ENCODE measurements around the gene TBC1D5.
"Not testable (repeated sequence)": the region's sequence is repeated elsewhere in the genome, so short reads cannot be mapped to it uniquely, and the experiment has no call there.

TBC1D5 gene

DNA sequence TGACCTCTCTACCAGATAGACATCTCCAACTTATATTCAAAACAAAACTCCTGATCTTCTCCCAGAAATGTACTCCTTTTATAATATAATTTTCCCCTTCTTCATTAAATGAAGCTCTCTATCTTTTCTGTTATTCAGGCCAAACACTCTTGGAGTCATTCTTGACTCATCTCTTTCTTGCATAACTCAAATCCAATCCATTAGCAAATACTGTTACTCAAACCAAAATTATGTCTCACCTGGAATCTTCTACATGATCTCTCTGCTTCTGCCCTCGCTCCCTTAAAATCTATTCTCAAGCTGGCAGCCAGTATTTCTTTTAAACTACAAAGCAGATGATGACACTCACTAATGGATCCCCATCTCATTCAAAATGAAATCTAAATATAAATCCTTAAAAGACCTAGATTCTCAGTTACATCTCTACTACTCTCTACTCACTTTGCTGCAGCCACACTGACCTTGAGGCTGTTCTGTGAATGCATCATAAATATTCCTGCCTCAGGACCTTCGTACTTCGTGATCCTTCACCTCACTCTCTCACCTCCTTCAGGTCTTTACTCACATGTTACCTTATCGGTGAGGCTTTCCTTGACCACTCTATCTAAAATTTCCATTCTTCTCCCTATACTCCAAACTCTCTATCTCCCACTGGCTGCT, 160.9 kb downstream of the TBC1D5 start:
- no peak for DNase-seq

DNA sequence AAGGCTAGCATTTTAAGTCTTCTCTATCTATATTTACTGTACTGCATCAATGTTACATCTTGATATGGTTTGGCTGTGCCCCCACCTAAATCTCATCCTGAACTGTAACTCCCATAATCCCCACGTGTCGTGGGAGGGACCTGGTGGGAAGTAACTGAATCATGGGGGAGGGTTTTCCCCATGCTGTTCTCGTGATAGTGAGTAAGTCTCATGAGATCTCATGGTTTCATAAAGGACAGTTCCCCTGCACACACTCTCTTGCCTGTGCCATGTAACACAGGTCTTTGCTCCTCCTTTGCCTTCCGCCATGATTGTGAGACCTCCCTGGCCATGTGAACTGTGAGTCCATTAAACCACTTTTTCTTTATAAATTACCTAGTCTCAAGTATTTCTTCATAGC, 161.5 kb downstream of the TBC1D5 start:
- no peak for DNase-seq

DNA sequence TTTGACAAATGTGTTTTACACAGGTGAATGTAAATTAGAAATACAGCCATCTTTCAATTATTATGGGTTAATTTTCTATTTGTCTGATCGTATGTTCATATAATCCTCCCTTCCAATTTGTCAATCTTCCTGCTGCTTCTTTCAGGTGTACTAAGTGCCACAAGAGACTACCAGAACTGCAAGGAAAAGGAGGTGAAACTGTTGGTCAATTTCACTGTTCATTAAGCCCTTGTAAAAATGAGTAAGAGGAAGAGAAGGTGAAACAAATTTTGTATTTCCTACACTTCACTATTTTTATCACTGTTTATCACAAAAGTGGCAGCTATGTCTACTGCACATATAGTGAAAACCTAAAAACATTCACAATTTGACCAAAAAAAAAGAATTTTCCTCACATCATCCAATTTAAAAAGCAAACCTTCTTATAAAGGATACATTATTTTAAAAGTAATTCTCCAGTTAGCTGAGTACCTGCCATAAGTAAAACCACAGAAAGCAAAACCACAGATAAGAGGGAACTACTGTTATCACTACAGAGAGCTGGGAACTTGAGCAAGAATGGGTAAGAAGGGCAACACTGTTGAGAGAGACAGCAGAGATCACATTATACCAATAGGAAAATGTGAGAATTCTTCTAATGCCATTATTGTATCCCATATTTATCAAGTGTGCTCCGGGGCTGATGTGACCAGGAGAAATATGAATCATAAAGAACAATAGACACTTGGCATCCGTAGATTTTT, 163.0 kb downstream of the TBC1D5 start:
- no peak for DNase-seq

DNA sequence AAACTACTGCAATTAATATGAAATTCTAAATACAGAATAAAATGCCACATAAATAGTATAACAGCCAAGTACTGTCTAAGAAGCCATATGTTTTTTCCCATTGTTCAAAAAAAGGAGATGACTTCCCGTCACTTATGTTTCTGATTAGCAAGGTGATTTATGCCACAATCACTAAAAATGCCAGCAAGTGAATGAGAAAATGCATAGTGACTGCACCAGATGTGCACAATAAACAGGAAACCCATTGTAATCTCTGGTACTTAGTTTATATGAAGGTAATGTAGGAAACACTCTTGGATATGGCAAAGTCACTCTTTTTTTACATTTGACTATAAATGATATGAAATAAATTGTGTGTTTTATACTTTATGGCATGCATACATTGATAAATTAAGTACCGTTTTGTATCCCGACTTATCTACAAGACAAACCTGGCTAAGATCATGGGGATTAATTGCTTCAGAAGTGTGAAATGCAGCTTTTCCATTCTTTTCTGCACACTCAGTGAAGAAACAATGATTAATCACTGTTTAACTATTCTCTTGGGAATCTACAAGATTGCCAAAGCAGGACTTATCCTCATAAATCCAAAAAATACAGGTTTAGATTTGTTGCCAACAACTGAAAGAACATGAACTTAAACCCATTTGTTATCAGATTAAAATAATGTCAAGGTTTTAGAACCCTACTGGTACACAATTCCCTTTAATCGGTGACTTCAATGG, 164.5 kb downstream of the TBC1D5 start:
- DNase-seq: no peak

DNA sequence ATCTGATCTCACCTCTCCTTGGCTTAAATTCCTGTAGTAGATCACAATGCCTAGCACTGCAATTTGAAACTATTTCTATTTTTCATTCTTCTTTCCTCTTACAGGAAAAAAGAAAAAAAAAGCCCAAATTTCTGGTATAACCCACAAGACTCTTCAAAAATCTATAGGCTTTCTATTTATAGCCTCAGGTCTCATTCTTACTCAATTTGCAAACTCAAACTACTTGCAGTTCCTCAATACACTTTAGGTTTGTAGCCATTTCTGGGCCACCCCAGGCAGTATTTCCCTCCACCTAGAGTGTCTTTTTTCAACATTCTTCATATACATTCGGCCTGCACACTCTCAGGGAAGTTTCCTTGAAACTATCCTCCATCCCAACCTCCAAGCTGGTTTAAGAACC, 169.0 kb downstream of the TBC1D5 start:
- DNase-seq: no peak

DNA sequence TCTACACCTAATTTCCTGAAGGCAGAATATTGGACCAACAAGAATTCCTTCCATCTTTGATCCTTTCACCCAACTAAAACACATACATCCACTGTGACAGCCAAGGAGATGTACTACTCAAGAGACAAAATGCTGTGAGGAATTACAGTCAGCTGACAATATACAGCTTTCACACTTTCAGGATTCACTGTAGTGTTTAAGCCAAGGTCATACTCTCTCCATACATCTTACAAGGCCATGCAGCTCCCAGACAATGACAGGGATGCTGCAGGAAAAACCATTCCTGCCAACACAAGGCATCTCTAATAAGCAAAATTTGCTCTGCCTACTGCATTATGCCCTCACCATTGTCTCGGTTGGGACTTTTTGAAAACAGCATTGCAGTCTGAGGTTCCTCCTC, 170.7 kb downstream of the TBC1D5 start:
- no peak for DNase-seq

DNA sequence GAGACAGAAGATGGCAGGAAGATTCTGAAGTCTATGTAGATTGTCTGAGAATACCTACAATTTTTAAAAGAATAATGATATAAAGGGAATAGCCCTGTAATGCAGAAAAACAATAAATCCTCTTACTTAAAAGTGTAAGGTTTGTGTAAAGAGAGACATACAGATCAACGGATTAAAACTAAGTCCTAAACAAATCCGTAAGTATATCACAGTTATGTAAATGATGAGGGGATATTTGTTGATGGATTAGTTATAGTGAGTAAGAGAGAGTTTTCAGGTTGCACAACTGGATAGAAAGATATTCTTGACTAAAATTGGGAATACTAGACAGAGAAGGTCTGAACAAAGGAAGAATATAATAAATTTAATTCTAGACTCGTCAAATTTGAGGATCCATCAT, 179.6 kb downstream of the TBC1D5 start:
- DNase-seq: no peak

DNA sequence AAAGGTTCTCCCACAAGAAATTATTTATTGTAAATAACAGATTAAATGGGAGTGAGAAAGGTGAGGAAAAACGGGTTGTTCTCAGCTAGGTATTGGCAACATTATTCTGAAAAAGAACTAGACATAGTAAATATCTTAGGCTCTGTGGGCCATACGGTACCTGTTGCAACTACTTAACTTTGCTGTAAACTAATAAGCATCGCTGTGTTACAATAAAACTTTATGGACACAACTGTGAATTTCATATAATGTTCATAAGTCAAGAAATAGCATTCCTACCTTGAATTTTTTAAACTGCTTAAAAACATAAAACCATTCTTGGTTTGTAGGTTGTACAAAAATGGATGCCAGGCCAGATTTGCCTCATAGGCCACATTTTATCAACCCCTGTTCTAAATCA, 183.9 kb downstream of the TBC1D5 start:
- no peak for DNase-seq

DNA sequence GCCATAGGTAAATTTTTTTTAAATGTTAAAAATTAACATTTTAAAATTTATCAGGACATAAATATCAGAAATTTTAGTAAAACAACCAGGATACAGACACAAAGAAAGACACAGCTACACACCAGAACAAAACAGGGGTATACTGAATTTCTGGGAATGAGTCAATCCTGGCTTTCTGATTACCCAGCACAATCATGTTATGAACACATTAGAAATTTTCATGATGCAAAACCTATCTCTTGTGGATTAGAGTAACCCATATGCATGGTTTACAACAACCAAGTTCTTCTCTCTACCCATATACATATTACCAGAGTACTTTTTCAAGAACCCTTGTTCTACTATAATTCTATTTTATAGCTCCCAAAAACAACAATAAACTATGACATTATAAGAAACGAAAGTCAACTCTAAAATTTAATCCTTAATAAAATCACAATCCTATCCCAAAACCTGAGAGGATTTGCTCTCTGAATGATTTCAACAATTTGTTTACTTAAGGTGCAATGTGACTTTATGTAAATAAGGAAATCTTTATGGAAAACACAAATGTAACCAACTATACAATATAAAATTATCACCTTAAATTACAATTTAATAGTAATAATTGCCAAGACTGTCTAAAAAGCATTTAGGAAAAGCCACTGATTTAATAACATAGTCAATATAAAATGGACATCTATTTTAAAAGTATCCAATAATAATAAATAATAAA, 184.5 kb downstream of the TBC1D5 start:
- no peak for DNase-seq

DNA sequence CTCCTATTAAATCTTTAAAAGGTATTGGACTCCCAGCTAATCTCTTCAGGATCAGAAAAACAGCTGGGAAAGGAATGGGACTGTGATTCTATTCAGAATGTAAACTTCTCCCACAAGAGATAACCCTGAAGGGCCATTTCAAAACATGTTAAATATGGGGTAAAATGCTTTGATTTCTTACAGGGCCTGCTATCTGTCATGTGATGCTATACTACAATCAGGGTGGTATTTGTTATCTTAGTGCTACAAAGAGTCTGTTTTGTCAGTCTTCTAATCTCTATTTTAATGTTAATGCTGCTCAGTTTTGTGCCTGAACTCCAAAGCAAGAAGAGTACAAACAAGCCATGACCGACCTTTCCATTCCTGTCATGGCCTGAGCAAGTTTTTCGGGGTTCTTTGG, 186.9 kb downstream of the TBC1D5 start:
- DNase-seq: no peak

DNA sequence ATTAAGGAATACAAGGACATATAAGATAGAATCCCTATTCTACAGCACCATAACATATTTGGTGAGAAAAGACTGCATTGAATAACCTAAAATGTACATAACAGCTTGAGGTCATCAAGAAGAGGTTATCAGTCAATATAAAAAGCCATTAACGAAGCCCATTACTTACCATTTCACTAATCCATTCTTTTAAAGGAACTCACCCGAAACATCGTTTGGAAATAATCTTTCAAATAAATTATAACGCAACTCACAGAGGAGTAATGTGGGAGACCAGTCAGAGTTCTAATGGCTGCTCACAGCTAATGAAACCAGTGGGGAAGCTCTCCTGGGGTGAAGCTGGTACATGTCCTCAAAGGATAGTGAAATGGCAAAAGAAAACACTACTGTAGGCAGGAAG, 188.4 kb downstream of the TBC1D5 start:
- no peak for DNase-seq

DNA sequence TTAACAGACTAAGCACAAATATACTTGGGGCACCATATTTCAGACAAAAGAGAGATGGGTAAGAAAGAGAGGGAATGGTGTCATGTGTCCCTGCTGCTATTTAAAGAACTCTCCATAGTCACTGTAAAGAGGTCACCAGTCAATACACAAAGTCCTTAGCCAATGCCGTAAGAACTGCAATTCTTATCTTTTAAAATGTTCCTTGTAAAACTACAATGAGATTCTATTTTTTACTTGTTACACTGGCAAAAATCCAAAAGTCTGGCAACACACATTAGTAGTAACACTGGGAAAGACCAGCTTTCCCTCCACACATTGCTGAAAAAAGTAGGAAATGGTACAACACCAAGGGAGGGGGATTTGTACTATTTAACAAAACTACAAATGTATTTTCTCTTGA, 189.4 kb downstream of the TBC1D5 start:
- no peak for DNase-seq

DNA sequence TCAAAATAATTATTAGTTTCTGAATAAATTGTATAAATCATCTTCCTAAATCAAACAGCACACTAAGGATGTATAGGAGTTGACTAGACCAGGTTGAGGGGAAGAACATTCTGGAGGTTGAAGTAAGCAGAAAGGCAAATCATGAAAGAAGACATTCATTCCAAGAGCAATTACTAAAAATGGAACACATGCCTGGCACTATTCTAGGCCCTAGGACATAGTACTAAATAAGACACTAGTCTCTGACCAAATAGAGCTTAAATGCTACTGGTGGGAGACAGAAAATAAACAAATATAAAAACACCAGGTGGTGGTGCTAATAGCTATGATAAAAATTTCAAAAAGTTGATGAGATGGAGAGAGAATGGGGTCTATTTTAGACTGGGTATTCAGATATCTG, 190.1 kb downstream of the TBC1D5 start:
- no peak for DNase-seq

DNA sequence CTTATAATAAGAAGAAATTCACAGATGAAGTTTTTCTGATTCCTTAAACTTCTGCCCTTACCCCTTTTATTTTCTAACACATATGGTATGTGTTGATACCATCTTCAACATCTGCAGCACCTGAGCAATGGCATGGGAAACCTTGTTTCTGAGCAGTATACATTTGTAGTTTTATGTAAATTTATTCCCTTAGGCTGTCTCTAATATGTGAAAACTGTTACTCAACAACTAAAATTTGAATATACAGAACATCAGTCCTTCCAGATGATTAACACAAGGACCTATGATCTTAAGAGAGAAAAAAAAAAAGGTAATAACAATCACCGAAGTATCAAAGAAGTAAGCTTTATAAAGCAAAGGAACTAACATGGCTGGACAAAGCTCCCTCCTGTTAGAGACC, 190.5 kb downstream of the TBC1D5 start:
- DNase-seq: no peak

DNA sequence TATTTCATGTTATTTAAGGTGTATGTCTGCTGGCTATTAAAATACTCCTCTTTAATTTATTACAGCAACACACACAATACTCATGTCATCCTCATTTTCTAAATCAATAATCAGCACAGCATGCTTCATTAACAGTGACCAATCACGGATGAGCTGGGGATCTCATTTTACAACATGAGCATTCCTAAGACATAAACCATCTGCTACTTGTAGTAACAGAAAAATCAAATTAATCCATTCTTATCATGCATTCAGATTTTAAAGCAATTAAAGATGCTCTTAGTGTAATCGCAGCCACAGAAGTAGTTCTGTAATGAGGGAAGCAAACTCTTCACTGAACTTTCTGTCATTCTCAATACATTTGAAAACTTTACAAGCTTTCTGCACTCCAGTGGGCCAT, 191.1 kb downstream of the TBC1D5 start:
- no peak for DNase-seq

DNA sequence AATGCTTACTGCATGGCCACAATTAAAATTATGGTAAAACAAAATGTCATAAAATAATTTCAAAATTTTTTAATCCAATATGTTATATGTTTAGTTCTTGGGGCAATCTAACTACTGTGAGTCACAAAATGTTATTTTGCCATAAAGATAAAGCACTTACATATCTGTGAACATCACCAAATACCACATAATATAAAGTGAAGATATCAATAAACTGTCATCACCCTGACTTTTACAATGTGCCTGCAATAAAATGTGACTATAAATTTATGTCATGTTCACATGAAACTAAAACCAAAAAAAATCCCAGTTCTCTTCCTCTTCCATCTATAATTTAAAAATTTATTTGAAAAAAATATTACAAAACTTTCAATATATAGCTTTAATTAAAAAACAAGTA, 191.8 kb downstream of the TBC1D5 start:
- DNase-seq: no peak

DNA sequence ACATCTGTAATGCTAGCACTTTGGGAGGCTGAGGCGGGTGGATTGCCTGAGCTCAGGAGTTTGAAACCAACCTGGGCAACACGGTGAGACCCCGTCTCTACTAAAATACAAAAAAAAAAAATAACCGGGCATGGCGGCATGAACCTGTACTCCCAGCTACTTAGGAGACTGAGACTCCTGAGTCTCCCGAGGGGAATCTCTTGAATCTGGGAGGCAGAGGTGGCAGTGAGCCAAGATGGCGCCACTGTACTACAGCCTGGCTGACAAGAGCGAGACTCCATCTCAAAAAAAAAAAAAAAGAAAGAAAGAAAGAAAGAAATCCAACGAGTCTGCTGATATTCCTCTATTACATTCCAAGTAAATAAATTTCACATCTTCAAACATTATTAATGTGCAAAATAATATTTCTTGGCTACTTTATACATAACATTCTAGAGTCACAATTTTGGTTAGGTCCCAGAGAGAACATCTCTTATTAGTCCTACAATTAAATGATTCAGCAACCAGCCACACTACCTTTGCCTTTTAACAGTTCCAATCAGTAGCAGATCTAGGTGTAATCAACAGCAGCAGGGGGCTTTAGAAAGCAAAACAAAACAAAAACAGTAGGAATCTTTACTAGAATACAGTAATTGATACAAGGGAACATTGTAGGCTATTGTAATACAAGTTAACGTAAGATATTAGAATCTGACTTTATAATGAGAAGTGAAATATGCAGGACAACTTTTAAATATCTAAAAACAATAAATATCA, 195.8 kb downstream of the TBC1D5 start:
- DNase-seq: no peak

DNA sequence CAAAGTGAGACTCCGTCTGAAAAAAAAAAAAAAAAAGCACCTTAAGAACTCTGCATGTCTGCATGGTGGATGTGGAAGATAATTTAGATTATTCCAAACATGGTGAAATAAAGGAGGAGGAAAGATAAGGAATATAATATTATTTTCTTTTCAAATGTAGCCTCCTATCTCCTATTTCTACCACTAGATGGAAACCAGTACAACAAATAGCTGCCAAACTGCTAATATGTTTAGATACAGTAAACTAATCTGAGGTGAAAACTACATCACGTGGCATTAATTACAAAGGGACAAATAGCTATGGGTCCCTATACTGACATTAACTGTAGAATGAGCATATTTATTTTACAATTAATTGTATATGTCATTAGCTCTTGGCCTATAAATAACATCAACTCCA, 197.8 kb downstream of the TBC1D5 start:
- no peak for DNase-seq

DNA sequence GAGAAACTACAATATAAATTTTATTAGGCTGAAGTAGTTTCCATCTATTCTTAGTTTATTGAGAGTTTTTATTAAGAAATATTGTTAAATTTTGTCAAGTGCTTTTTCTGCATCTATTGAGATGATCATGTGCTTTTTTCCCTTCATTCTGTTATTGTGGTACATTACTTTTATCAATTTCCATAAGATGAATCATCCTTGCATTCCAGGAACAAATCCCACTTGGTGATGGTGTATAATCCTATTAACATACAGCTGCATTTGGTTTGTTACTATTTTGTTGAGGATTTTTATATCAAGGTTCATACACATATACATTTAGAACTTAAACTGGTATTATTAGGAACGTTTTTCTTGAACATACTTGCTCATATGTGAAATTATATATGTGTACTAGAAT, 199.8 kb downstream of the TBC1D5 start:
- DNase-seq: no peak

DNA sequence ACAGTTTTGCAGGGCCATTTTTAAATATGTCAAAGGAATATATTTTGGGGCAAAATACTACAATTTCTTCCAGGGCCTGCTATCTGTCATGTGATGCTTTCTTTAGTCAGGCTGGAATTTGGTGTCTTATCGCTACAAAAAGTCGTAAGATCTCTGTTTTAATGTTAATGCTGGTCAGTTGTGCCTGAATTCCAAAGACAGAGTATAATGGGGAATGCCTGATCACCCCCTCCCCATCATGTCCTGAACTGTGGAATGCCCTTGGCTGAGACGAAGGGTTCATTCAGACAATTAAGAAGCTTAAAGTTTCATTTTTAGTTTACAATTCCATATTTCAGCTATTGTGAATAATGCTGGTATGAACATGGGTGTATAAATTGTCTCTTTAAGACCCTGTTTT, 203.0 kb downstream of the TBC1D5 start:
- no peak for DNase-seq

DNA sequence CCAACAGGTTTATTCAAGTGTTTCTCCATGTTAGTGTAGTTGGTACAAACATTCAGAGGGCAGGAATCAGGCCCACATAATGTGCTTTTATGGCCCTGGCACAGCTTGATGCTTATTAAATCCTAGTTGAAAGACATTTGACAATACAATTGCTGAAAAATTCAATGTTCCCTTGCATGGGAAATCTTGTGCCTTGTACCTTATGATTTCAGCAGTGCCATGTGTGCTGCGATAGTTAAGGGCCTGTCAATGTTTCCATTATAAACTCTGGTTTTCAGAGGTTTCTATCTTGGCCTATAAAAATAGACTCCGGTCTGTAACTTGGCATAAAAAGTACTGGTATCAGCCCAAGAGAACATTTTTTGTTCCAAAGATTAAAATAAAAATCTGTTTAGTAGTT, 207.2 kb downstream of the TBC1D5 start:
- DNase-seq: no peak

DNA sequence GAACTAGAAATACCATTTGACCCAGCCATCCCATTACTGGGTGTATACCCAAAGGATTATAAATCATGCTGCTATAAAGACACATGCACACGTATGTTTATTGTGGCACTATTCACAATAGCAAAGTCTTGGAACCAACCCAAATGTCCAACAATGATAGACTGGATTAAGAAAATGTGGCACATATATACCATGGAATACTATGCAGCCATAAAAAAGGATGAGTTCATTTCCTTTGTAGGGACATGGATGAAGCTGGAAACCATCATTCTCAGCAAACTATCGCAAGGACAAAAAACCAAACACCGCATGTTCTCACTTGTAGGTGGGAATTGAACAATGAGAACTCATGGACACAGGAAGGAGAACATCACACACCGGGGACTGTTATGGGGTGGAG, 210.0 kb downstream of the TBC1D5 start:
- DNase-seq: not testable (repeated sequence)

DNA sequence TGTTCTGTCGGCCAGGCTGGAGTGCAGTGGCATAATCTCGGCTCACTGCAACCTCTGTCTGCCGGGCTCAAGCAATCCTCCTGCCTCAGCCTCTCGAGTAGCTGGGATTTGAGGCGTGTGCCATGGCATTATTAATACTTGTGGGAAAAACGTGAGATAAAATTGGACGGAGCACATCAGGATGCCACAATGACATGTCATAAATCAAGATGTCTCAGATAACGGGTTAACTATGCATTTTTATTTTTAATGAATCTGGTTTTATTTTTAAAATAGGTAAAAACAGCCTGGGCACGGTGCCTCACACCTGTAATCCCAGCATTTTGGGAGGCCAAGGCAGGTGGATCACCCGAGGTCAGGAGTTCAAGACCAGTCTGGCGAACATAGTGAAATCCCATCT, 212.8 kb downstream of the TBC1D5 start:
- DNase-seq: no peak
